Measurements from ENCODE around the gene ALDH3A1. TPM values are rescaled to one million over a fixed set of nuclear protein-coding genes. Genes with fewer than 3 reads are reported as not detected.

The ALDH3A1 gene
- total RNA-seq, 3 donors from 2014 or later (not counting 1 experiment from before 2014, with no cell fraction given) = not detected

DNA sequence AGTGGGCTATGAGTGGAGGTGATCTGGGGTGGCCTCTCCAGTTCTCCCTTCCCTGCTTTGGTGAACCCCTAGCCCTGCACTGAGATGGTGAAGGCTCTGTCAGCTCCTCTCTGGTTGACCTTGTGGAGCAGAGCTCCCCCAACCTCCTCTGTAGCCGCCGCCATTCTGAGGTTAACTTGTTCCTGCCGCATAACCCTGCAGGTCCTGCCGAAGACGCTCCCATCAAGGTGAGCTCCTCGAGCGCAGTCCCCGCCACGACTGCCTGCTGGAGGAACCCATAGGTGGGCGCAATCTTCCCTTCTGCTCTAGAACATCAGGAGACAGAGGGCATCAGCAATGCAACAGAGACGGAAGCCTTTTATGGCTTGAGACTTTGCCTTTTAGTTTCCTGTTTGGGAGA, 16.5 kb downstream of the ALDH3A1 start:
- intact Hi-C loops (cut with micrococcal nuclease) = no loop called here
- Mint-ChIP-seq H3K9me3 (no peaks in the 10 kb centered on the region), H3K4me1 (no peaks in the 10 kb centered on the region), H3K4me3 (no peak overlapping the region), H3K27me3 (ENCODE audit: low read depth in 2 of 2) (peaks cover 0 to 3% of the 10 kb centered on the region in 2 donors), H3K27ac (no peak overlapping the region), H3K36me3 (no peaks in the 10 kb centered on the region)
- ATAC-seq = no peak
- Histone ChIP-seq H3K36me3 (ENCODE audit: control insufficient read depth, insufficient read depth, low read length) (no peaks in the 10 kb centered on the region), H3K4me3 (ENCODE audit: low read length) (no peak overlapping the region), H3K9me3 (ENCODE audit: control insufficient read depth, insufficient read depth, low read length) (no peaks in the 10 kb centered on the region), H3K27ac (ENCODE audit: low read length) (no peak overlapping the region), H3K4me1 (ENCODE audit: control insufficient read depth, insufficient read depth, low read length) (no peaks in the 10 kb centered on the region), H3K27me3 (ENCODE audit: control insufficient read depth, insufficient read depth, low read length) (no peaks in the 10 kb centered on the region)
- 93% methylated on average over 11 of the region's 11 CpGs for WGBS (ENCODE audit: insufficient coverage)
- TF ChIP-seq, protein P1, sequence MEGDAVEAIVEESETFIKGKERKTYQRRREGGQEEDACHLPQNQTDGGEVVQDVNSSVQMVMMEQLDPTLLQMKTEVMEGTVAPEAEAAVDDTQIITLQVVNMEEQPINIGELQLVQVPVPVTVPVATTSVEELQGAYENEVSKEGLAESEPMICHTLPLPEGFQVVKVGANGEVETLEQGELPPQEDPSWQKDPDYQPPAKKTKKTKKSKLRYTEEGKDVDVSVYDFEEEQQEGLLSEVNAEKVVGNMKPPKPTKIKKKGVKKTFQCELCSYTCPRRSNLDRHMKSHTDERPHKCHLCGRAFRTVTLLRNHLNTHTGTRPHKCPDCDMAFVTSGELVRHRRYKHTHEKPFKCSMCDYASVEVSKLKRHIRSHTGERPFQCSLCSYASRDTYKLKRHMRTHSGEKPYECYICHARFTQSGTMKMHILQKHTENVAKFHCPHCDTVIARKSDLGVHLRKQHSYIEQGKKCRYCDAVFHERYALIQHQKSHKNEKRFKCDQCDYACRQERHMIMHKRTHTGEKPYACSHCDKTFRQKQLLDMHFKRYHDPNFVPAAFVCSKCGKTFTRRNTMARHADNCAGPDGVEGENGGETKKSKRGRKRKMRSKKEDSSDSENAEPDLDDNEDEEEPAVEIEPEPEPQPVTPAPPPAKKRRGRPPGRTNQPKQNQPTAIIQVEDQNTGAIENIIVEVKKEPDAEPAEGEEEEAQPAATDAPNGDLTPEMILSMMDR (IDR thresholded peaks at IDR 0.05) = no peak
- DNase-seq = no peak

- no peak for ATAC-seq
- Mint-ChIP-seq H3K4me3 (no peak overlapping the region), H3K9me3 (no peaks in the 10 kb centered on the region), H3K36me3 (no peaks in the 10 kb centered on the region), H3K4me1 (no peaks in the 10 kb centered on the region), H3K27me3 (ENCODE audit: low read depth in 2 of 2) (peaks cover 0 to 3% of the 10 kb centered on the region in 2 donors), H3K27ac (no peak overlapping the region)
- intact Hi-C loops (cut with micrococcal nuclease) = no loop called here
- no peak for DNase-seq
- no peaks in the 10 kb centered on the region for H3K9me3 ChIP-seq (ENCODE audit: control insufficient read depth, insufficient read depth, low read length)
- H3K27ac ChIP-seq (ENCODE audit: low read length) = no peak overlapping the region
- H3K4me1 ChIP-seq (ENCODE audit: control insufficient read depth, insufficient read depth, low read length) = no peaks in the 10 kb centered on the region
- no peaks in the 10 kb centered on the region for H3K36me3 ChIP-seq (ENCODE audit: control insufficient read depth, insufficient read depth, low read length)
- 71% methylated on average over 4 of the region's 4 CpGs for WGBS (ENCODE audit: insufficient coverage)
- TF ChIP-seq, protein P1 (IDR thresholded peaks at IDR 0.05) = no peak
- no peaks in the 10 kb centered on the region for H3K27me3 ChIP-seq (ENCODE audit: control insufficient read depth, insufficient read depth, low read length)
- H3K4me3 ChIP-seq (ENCODE audit: low read length) = no peak overlapping the region
Measured at GRCh38 chr17:19730843-19731242, 17.3 kb downstream of the ALDH3A1 start.

- Histone ChIP-seq H3K9me3 (ENCODE audit: control insufficient read depth, insufficient read depth, low read length) (no peaks in the 10 kb centered on the region), H3K4me1 (ENCODE audit: control insufficient read depth, insufficient read depth, low read length) (peaks cover 3% of the 10 kb centered on the region), H3K27ac (ENCODE audit: low read length) (no peak overlapping the region), H3K4me3 (ENCODE audit: low read length) (no peak overlapping the region), H3K36me3 (ENCODE audit: control insufficient read depth, insufficient read depth, low read length) (no peaks in the 10 kb centered on the region), H3K27me3 (ENCODE audit: control insufficient read depth, insufficient read depth, low read length) (no peaks in the 10 kb centered on the region)
- no peak for ATAC-seq
- H3K4me3 Mint-ChIP-seq = no peak overlapping the region
- H3K27me3 Mint-ChIP-seq (ENCODE audit: low read depth in 2 of 2) = peaks cover 0 to 3% of the 10 kb centered on the region in 2 donors
- H3K9me3 Mint-ChIP-seq = no peaks in the 10 kb centered on the region
- no peak overlapping the region for H3K27ac Mint-ChIP-seq
- peaks cover 7 to 8% of the 10 kb centered on the region in 2 donors for H3K4me1 Mint-ChIP-seq
- no peaks in the 10 kb centered on the region for H3K36me3 Mint-ChIP-seq
- intact Hi-C loops (cut with micrococcal nuclease) = no loop called here
- over 99% methylated on average over 6 of the region's 6 CpGs for WGBS (ENCODE audit: insufficient coverage)
- TF ChIP-seq, protein P1 (IDR thresholded peaks at IDR 0.05) = no peak
- DNase-seq = no peak
Measured at GRCh38 chr17:19729900-19730299, 18.2 kb downstream of the ALDH3A1 start.

DNA sequence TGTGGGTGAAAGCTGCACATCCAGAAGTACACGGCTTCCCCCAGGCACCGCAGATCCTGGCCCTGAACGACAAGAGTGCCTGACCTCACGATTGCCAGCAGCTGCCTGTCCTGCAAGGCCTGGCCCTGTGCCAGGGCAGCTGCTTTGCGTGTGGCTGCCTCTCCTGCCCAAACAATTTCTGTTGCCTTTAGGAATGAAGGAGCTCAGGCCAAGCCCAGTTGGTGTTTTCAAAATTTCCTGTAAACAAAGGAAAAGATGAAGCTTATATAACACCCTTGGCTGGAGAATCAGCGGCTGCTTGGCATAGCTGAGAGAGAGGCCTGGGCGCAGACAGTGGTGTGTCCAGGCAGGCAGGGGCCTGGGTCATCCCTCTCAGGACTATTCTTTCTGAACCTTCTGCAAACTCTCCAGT, 20.0 kb downstream of the ALDH3A1 start:
- Histone ChIP-seq H3K4me1 (ENCODE audit: control insufficient read depth, insufficient read depth, low read length) (peaks cover 14% of the 10 kb centered on the region), H3K27ac (ENCODE audit: low read length) (no peak overlapping the region), H3K36me3 (ENCODE audit: control insufficient read depth, insufficient read depth, low read length) (no peaks in the 10 kb centered on the region), H3K4me3 (ENCODE audit: low read length) (no peak overlapping the region), H3K9me3 (ENCODE audit: control insufficient read depth, insufficient read depth, low read length) (no peaks in the 10 kb centered on the region), H3K27me3 (ENCODE audit: control insufficient read depth, insufficient read depth, low read length) (no peaks in the 10 kb centered on the region)
- H3K4me1 Mint-ChIP-seq = peaks cover 8 to 16% of the 10 kb centered on the region in 2 donors
- DNase-seq (no peak), ATAC-seq (no peak)
- no peaks in the 10 kb centered on the region for H3K27me3 Mint-ChIP-seq (ENCODE audit: low read depth in 2 of 2)
- intact Hi-C loops (cut with micrococcal nuclease) = no loop called here
- 58% methylated on average over 7 of the region's 7 CpGs for WGBS (ENCODE audit: insufficient coverage)
- H3K4me3 Mint-ChIP-seq = no peak overlapping the region
- no peak overlapping the region for H3K27ac Mint-ChIP-seq
- TF ChIP-seq, protein P1 (IDR thresholded peaks at IDR 0.05) = no peak
- no peaks in the 10 kb centered on the region for H3K9me3 Mint-ChIP-seq
- H3K36me3 Mint-ChIP-seq = no peaks in the 10 kb centered on the region
